Activated CD4-positive, alpha-beta T cell treated with anti-CD3 and anti-CD28 coated beads, Interleukin-2, amount 50 U/mL, for 1 hour (primary cell): ENCODE data around the gene EPB41L2.

Experiments used
- DNase-seq: peaks from one replicate; pipeline ENCODE4 v3.0.0-alpha.2; 2020

EPB41L2 gene

DNA sequence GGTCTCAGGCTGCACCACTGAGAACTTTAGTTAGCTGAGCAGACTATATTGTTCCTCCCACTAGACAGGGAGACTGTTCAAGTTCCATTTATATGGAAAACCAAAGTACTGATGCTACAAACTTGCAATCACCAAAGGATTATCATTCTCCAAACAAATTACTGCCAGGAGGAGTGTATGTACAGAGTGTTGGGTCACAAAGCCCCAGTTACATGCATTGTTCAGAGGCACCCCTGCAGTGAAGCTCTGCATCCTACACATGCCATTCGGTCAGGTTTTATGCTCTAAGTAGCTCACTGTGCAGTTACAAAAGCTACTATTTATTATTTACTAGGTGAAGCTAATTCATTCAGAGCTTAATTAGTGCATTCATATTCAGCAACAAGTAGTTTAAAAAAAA, 160.0 kb downstream of the EPB41L2 start:
- no peak for DNase-seq

DNA sequence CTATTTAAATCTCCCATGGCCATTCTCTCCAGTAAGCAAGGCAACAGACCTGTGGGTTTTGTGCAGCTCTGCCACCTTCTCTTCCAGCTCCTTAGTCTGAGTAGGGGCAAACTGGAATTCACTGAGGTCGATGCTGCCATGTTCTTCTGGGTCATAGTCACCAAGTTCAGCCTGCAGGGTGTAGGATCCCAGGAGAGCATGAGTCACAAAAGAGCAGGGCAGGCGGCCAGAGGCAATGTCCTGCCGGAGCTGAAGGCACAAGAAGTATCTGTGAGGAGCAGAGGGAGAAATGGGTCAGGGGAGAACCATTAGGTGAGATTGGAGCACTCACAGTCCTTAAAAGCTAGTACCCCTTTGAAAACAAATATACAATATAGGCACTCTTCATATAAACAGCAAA, 162.1 kb downstream of the EPB41L2 start:
- DNase-seq = no peak

DNA sequence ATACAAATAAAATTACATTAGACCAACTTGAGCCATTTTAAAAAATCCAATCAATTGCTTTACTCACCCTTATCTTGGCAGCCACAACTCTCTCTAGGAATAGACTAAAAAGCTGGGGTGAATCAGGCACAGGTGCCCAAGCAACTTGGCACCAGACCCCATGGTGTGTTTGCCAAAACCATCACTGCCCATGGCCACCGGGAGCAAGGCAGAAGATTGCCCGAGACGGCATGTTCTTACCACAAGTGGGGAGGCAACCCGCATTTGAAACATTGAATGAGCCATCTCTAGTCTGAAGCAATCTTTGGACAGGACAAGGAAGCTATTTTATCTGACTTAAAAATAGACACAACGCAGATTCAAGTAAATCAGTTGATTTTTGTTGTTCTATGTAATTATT, 166.8 kb downstream of the EPB41L2 start:
- no peak for DNase-seq

DNA sequence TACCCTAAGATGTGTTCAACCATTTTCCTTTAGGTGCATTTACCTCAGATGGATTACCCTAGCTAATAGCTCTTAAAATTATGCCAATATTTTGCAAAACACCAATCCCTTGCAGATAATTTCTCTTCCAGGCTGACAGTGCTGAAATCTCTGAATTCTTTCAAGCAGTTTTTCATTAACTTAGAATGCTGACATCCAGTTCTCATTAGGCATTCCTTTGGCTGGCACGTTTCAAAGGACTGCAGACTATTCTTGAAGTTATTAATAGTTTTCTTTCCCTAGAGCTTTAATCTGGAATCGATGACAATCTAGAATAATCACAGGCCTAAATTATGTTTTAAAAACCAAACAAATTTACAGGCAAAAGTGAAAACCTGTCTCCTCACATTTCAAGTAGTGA, 167.5 kb downstream of the EPB41L2 start:
- DNase-seq = no peak

DNA sequence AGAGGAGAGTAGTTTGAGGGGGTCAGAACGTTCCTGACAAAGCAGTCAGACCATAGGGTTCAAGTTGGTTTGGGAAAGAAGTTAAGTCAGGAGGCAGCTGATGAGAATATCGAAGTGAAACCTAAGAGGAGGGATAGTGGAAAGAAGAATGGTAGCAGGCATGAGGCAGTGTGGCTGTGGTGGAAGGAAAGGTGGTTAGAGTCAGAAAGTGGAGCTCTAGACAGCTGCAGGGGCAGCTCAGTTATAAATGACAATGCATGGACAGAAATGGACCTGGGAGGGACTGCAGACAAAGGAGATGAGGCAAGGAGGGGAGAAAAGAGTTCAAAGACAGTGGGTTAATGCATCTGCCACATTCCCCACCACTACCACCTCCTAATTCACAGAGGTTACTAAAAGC, 169.3 kb downstream of the EPB41L2 start:
- no peak for DNase-seq

DNA sequence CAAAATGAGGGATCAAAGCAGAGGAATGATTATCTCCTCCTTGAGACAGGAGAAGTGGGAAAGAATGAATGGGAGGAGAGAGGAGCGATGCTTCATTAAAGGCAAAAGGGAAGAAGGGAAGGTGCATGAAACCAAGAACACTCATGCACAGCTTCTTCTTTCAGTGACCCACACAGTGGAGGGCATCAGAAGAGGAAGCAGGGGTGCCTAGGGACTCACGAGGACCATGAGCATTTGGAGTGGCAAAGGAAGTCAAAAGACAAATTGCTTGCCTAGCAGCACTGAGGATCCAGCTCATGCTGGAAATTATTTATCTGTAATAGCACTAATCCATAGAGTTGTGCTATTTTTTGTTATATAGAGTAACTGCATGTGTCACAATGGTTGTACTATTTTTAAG, 169.8 kb downstream of the EPB41L2 start:
- DNase-seq = no peak

DNA sequence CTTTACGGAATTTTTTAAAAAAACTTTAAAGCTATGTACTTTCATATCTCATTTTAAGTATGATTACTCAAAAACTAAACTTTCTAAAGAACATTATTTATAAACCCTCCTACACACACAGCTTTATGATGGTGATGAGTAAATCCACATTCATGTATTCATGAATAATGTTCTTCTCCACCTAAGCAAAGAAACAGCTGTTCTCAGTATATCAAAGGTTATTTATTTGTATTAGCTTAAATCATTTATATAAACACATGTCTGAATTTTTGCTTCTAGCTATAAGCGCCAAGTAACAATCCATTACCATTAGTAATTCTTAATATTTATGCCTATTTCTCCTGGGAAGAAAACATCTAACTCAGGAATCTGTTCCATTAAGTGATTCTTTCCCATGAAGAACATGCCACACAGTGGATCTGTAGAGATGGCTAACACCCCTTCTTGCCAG, 172.5 kb downstream of the EPB41L2 start:
- no peak for DNase-seq

DNA sequence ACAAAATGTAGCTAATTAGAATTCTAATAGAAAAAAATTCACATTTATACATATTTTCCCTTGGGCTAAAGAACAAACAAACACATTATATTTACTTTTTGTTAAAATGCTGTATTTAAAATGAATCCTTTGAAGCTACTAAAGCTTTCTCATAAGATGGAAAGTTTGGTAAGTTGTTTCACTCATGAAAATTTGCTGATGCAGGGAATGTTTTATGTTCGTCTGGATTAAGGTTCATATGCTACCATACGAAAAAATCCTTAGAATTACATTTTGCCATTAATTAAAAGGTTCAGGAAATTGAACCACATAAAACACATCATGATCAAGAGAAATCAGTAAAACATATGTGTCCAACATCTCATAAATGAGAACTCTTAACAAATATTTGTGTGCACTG, 173.6 kb downstream of the EPB41L2 start:
- no peak for DNase-seq

DNA sequence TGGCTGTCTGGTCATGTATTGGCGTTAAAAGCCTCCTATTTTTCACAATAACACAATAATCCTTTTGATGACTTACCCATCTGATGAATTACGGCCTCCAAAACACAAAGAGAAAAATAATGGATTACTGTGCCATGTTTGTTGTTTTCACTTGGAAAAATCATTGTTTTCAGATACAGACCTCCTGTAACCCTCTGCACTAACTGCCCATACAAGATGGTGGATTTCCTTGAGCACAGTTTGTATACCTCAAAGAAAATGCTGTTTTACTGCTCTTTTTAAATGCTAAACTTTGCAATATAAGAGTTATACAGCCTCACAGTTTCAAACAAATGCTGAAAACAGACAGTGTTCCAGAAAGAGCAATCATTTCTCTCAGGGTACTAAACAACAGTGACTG, 174.8 kb downstream of the EPB41L2 start:
- DNase-seq = no peak

DNA sequence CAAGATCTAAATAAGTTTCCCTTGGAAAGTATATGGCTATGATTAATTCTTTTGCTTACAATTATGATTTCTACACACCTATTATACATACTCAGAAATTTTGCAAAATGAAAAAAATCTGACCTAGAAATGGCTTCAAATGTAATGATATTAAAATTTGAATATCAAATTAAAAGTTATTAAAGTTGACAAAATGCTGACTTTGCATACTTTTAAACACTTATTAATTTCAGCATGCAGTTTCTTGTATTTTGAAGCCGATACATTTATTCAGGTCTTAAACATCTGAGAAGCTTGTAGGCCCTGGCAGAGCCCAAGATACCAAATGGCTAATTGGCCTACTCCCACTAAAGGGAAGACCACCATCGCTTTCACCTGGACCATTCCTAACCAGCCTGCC, 176.1 kb downstream of the EPB41L2 start:
- DNase-seq = no peak

DNA sequence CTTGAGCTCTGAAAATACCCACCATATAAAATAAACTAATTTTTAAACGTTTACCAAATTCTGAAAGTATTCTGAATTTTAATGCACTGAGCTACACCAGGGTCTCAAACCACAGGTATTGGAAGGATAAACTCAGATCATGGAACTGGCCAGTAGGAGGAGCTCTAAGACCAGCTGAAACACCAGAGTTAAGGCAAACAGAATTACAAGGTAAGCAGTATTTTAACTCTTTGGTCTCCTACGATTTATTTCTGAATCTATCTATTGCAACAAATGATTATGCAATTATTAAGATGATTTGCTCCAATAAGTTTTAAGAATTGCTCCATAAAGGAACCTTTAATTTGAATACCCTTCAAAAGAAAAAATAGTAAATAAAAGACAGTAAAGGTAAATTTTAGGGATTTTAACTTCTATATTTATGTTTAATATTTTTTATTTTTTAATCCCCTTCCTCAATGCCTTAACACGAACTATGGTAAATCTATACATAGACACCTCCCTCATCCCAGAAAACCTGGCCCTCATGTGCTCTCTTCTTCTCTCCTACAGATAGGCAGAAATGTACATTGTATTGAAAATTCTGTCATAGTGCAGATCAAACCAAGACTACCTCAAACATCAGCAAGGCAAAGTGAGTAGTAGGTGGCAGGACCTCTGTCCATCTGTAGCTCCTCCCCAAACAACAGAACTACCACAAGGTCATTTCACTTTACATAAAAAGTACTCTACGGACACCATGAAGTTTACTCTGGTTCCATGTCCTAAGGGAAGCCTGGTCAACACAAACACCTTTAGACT, 177.5 kb downstream of the EPB41L2 start:
- DNase-seq = peak; percentile 67

DNA sequence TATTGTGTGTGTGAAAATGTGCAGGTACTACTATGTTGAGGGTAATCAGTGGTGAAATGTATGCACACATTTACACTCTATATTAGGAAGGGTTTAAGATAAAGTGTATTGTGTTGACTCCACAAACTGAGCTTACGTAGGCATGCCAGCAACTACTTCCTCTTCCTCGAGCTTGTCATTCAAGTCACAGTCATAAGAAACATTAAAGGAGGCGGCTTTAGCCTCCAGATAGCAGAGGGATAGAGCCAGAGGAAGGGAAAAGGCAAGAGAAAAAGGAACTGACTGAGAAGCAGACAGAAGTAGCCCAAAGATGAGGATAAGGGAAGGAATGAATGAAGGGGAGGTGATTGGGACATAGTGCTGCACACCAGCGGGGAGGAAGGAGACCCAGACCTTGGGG, 180.7 kb downstream of the EPB41L2 start:
- no peak for DNase-seq

DNA sequence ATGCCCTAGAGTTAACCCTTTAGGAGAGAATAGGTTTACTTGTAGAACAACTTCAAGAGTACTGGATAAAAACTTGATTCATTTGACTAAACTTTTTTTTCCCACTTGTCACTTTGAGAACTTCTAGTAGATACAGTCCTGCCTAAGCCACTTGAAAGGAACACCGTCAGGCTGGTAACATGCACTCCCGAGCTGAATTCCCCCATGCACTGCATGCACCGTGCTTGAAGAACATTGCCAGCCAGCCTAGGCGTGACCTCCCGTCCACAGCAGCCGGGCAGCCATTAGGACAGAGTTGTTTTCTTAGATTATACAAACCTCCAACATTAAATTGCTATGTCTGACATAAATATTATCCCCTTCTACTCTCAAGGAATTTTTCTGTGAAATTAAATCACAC, 183.2 kb downstream of the EPB41L2 start:
- DNase-seq = no peak

DNA sequence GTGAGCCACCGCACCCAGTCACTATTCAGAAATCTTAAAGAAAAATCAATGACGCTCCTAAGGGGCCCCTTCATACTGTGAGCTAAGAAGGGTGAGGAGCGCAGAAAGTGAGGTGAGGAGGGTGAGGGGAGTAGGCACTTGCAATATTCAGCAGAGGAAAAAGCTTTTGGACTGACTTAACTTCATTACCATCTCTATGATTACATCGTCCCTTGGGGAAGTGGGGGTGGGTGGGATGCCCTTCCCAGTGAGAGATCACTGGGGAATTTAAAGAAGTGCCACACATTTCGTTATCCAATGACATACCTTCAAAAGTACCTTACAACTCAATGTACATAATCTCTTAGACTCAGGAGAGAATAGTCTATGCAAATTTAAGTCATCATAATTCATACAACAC, 189.3 kb downstream of the EPB41L2 start:
- no peak for DNase-seq

DNA sequence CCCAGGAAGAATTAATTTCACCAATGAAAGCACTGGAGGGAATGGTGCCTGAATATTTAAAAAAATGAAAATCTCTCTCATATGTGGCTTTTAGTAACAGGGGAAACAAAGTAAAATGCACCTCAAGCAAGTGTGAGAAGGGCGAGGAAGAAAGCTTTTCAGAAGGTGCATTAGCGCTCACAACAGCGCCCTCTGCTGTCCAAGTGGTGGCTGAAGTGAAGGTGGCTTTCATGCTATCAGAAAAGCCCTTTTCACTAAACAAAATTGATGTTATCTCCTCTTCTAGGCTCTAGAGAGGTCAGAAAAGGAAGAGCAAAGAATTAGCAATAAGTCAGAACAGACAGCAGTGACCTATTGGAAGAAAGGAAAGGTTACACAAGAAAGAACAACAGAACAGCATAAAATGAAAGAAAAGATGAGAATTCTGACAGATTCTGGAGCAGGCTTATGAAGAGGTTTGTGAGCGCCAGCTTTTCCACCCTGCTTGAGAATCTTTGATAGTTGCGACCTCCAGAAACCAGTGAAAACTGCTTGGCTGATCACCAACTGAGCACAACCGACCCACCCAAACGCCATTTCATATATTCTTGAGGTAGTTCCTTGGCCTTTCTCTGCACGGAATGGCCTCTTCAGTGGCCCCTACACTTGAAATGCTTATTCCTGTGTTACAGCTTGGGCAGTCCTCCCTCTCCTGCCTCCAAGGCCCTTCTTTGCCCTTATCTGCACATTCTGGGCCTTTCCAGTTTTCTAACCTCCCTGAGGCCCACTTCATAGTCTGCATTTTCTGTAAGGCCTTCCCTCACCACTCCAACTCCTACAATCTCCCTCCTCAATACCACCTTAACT, 190.6 kb downstream of the EPB41L2 start:
- DNase-seq = peak; percentile 75

DNA sequence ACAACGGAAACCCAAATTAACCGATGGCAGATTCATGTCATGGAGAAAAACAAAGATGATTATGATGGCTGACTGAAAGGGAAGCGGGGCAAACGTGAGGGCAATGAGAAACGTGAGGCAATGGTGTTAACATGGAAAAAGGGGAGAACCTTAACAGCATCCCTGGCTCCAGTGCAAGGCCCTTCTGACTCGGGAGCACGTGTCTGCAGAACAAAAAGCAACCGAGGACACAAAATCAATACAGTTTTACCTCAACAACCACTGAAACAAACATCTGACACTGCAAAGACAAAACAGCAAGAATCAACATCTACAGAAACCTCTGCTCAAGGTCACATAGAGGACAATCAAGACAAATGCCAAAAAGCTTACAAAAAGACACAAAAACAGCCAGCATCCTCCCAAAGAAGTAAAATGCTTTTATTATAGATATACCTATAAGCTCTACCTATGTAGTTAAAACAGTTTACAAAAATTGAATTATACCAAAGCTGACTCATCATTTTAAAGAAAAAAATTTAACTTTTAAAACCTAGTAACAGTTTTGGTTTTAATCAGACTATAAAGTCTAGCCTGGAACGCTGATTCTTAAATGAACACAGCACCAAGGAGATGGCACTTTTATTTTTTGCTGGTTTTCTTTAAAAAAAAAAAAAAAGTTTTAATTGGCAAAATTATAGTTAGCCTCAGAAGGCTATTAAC, 192.7 kb downstream of the EPB41L2 start:
- DNase-seq = no peak

DNA sequence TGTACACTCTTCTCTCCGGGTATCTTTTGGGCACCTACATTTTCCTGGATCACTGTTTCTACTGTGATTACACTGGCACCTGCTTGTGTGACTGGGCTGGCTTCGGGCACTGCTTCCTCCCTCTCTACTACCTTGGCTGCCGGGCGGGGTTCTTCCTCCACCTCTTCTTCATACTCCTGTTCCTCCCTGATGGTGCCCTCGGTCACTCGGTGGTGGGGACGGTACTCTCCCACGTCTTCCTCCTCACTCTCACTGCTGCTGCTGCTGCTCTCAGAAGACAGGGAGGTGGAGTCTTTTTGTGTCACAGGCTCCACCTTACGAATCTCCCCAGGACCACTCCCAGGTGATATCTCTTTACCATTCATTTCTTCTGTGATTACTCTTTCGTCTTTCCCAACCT, 193.4 kb downstream of the EPB41L2 start:
- no peak for DNase-seq

DNA sequence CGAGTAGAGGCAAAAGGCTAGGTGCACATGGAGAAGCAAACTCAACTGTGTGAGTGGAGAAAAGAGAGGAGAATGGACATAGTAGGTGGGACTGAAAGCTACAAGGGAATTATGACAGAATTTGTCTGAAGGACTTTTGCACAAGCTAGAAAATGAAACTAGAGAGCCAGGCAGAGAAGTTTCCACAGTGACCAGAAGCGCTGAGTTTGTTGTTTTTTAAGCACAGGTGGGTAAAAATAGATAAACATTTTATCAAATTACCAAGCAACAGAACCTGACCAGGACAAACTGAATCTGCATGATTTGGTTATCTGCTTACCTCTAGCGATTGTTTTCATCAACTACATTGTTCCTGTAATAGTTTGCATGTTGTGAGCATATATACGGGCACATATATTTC, 197.3 kb downstream of the EPB41L2 start:
- DNase-seq = no peak

DNA sequence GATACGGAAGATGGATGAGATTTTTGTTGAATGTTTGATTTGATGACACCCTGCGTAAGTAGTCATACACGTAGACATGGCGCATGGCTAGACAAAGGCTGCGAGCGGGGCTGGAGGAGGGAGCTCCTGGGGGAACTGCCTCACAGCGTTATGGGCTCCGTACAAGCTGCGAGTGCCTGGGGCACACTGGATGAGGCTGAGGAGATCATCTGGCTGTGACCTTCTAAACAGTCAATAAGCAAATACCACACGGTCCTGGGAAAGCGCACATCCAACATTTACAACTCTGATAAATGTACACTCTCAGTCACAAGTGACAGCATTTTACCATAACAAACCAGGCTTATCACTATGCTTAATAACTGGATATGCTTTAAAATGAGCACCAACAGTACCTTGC, 198.7 kb downstream of the EPB41L2 start:
- no peak for DNase-seq

DNA sequence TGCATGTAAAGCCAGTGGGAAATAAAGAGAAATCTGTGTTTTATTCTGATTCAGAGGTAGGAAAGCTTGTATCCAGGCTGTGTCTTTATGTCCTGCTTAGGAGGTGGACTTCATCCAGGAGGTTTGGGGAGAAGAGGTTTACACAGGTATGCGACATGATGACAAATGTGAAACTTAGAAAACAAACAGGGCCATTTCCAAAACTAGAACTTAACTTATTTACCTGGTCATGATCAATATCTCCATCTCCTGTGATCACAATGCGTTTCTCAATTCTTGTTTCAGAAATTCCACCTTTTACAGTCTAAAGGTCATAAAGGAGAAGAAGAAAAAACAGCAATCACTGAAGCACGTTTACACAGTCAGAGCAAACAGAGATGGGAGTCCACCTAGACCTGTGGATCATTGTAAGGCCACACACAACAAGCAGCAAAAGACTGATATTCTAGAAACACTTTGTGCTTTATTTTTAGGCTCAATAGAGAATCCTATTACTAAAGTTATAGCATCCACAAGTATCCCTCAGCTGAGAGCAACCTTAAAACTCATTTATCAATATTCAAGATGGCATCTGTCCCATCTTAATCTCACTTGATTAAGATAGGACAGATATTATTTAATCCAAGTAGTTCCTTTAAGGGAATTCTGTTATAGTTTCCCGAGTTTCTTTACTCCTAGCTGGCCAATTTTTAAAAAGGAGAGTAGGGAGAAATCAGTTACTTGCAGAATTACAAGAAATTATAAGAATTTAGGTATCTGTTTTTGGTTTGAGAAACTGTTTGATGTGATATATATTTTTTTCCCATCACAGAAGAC, 199.4 kb downstream of the EPB41L2 start:
- DNase-seq = no peak

DNA sequence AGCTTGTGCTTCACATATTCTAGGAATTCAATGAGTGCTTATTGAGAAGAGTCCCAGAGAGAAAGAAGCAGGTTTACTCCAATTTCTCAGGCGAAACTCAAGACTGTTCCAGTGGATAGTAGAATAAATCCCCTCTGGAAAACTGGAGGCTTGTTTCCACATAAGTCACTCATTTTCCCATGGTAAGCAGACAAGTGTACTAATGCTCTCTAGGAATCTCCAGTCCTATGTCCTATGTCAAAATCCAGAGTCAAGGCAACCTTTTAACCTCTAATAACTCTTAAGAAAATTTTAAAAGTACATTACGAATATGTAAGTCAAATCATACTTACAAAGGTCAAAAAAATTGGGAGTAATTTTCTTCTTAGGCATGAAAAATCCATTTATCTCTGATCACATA, 200.7 kb downstream of the EPB41L2 start:
- DNase-seq = no peak

DNA sequence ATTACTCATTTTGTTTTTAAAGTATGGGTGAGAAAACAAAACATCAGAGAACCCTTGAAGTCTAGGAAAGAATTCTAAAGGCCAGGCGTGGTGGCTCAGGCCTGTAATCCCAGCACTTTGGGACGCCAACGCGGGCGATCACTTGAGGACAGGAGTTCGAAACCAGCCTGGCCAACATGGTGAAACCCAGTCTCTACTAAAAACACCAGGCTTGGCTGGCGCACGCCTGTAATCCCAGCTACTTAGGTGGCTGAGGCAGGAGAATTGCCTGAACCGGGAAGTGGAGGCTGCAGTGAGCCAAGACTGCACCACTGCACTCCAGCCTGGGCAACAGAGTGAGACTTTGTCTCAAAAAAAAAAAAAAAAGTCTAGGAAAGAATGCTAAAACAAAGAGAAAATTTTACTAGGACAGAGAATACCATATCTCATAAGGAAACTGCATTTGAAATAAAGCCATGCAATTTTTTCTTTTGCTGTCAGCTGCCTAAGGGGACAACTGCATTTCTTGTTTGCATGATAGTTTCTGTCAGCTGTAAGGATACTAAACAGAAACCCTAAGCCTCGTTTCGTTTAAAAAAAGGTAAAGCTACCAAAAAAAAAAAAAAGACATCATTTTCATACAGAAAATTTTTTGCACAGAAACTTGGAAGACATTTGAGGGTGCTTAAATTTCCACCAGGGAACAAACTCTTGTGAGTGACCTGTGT, 203.7 kb downstream of the EPB41L2 start:
- no peak for DNase-seq
